NCI-H2196 treated with DMSO at 0.1 percent for 48 hours (cell line): ENCODE results near the gene OTOS.

ENCODE experiments used
- DNase-seq: peaks from one replicate; lab custom pipeline; 2025; ENCODE audit not compliant: unreplicated experiment; lab: John Stamatoyannopoulos, UW

Gene OTOS

DNA sequence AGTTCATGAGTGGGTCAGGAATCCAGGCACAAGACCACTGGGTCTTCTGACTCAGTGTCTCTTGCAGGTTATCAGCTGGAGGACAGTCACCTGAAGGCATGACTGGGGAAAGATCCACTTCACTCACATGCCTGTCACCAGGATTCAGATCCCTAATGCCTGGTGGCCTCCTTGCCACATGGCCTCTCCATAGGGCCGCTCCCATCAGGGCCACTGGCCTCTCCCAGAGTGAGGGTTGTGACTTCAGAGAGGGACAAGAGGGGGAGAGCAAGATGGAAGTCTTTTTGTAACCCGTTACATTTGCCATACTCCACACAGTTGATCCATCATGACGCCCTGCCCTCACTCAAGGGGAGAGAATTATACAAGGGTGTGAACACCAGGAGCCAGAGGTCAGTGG, 13.0 kb upstream of the OTOS start:
- DNase-seq = no peak

DNA sequence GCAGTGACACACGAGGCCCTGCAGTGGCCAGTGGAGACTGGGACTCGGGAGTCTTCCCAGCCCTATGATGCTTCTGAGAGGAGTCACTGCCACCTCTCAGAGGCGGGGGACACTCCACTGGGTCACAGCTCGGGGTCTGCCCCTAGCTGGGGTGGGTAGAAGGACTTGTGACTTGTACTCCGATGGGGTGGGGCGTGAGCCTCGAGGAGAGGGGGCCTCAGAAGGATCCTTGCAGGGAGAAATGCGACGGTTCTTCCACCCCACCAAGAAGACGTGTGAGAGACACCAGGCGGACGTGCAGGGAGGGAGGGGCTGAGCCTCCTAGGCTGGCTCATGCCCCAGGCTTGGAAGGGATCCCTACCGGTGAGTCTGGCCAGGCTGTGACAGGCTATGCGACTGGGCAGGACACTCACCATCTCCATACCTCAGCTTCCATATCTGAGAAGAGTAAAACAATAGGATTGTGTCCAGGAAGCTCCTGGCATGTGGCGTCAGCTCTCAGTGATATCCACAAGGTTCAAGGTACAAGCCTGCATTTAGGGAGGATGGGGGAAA, 11.1 kb upstream of the OTOS start:
- DNase-seq = no peak

DNA sequence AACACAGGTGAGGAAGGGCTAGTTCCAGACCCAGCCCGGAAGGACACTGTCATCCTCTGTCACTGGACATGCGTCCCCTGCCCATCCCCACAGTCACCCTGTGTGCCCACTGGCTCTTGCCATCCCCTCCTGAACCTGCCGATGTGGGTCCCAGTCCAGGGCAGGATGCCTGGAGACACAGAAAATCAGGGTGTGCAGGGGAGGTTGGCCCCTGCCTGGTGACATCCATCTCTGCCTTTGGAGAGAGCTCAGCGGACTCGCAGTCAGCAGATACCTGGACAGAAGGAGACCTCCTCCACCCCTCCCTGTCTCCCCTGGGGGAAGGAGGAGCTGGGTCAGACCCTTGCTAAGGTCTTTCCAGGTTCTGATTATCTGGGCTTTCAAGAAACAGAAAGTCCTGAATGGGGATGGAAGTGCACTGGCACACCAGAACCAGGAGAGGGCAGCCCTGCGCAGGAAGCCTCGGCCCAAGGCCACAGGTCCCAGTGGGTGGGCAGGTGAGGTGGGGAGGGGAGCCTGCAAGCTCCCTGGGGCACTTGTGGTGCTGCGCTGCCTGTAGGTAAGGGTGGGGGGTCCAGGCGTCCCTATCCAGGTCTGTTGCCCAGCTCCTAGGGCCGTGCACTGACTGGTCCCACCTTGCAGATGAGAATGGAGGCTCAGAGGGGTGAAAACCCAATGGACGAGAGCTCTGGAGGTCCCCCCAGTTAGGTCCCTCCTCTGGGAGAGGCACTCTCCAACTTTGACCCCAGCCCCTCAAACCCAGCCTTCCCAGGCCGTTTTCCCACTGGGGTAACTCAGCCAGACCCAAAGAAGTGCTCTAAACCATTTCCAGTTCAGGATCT, 9.7 kb upstream of the OTOS start:
- peak; percentile 9 for DNase-seq

DNA sequence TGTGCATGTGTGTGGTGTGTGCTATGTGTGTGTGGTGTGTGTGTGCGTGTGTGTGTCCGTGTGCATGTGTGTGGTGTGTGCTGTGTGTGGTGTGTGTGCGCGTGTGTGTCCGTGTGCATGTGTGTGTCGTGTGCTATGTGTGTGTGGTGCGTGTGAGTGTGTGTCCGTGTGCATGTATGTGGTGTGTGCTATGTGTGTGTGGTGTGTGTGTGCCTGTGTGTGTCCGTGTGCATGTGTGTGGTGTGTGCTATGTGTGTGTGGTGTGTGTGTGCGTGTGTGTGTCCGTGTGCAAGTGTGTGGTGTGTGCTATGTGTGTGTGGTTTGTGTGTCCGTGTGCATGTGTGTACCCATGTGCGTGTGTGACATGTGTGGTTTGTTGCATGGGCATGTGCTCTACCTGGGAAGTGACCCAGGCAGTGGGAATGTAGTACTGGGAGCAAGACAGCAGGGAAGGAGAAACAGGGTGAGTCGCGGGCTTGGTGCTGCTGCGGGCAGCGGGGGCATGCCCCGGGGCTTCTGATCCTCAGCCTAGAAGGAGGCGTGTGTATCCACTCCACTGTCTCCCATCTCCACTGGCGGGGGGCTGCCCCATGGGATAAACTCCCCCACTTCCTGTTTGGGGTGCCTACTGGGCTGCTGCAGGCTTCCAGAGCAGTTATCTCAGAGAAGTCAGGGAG, 7.6 kb upstream of the OTOS start:
- no peak for DNase-seq

DNA sequence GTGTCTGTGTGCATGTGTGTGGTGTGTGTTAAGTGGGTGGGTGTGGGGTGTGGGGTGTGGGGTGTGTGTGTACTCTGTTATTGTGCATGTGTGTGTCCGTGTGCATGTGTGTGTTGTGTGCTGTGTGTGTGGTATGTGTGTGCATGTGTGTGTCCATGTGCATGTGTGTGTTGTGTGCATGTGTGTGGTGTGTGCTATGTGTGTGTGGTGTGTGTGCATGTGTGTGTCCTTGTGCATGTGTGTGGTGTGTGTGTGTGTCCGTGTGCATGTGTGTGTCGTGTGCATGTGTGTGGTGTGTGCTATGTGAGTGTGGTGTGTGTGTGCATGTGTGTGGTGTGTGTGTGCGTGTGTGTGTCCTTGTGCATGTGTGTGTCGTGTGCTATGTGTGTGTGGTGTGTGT, 6.9 kb upstream of the OTOS start:
- DNase-seq = no peak

DNA sequence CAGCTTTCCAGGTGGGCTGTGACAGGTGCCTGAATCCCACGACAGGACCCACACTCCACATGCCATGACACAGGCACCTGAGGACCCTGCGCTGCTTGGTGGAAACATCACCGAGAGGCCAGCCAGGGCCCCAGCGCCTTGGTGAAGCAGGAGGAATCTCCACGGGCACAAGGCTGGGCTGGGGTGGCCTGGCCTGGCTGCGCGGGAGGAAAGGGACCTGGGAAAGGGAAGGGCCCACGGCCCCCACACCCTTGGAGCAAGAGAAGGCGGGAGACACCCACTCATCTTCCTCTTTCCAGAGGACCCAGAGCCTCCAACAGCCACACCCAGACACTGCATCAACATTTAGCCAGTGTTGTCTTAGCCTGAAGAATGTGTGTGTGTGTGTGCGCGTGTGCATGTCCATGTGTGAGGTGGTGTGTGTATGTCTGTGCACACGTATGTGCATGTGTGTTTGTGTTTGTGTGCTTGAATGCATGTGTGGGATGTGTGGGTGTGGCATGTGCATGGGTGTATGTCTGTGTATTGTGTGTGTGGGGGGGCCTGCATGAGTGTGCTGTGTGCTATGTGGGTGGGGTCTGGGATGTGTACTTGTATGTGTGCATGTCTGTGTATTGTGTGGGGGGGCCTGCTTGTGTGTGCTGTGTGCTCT, 6.3 kb upstream of the OTOS start:
- DNase-seq = no peak

DNA sequence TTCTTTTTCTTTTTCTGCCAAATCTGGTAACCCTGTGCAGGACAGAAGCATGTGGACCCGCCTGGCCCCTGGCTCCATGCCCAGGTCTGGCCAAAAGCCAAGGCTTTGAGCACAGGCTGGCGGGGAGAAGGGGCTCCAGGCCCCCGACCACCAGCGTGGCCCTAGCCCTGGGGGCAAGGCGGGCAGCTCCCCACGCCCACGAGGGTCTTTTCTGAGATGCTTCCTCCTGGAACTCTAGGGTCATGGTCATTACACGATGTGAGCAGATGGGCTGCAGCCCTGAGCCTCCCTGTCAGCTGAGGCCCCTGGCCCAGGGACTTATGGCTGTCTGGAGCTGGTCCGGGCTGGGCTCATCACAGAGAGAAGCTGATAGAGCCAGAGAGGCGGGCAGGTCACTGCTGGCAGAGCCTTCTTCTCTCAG, 5.7 kb upstream of the OTOS start:
- no peak for DNase-seq

DNA sequence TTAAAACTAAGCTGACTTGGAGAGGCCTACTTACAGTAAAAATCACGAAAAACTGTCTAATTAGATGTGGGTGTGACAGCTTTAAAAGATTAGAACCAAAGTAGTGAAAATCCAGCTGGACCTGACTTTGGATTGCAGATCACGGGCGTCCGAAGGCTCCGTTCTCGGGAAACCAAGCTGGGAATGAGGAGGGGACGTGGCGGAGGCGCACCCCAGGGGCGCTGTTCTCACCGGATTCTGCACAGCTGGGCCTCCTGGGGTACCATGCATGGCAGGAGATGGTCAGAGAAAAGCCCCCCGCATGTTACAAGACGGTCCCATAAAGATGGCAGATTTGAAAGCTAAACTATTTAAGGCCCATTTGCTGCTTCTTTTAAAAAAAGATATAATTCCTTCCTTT, 5.0 kb upstream of the OTOS start:
- DNase-seq = no peak

DNA sequence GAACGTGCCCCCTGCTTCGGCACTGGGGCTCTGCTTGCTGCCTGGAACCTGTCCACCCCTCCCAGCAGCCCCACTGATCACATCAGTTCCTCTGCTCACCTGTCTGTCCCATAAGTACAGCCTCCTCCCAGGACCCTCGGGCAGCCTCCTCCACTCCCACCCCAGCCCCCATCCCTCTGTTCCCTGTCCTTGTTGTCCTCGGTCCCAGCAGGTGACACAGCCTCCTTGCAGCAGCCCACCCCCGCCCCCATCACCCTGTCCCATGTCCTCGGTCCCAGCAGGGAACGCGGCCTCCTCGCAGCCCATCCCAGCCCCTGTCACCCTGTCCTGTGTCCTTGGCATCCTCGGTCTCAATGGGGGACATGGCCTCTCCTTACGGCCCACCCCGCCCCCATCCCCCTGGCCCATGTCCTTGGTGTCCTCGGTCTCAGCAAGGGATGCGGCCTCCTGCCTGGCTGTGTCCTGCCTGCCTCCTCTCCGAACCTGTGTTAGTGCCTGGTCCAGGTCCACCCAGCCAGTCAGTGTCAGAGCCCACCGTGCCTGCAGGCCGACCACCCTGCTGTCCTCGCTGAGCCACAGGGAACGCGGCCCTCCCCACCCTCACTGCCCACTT, 4.3 kb upstream of the OTOS start:
- no peak for DNase-seq

DNA sequence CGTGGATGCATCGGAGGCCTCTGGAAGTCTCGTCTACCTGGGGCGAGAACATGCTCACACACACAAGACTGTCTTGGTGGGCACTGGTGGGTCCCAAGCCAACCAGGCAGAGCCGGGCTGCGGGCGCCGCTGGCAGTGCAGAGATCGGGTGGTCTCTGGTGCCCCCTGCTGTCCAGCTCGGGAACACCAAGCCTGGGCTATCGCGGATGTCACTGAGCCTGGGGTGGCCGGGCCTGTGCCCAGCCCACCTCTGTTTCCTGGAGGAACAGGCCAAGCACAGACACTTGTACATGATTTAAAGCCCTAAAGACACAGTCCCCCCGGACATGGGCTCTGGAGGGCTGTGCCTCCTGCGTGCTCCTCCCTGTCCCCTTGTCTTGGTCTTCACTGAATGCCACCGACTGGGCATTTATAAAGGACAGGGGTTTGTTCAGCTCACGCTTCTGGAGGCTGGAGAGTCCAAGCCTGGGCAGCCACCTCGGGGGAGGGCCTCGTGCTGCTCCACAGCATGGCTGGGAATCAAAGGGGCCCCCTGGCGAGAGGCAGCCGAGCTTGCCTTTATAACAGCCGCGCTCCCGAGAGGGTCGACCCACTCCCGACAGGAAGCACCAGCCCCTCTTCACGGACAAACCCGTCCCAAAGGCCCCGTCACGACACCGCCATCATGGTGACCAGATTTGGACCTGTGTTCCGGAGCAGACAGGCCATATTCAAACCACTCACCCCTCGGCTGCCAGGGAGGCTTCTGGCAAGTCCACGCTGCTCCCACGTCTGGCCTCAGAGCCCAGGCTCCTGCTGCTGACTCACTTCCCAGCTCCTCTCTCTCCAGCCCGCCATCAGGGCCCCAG, 3.6 kb upstream of the OTOS start:
- peak; percentile 25 for DNase-seq

DNA sequence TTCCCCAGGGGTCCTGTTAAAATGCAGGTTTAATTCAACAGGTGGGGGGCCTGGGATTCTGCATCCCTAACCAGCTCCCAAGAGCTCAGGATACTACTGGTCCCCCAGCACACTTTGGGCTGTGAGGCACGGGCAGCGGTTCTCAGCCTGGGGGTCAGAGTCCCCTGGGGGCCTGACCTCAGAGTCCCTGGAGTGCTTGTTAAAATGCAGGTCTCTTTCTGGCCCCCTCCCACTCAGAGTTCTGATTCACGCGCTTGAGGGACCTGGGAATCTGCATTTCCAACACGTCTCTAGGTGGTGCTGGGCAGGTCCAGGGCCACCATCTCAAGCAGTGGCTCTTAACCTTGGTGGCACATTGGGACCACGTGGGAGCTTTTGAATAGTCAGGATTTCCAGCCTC, 2.8 kb upstream of the OTOS start:
- DNase-seq = no peak

DNA sequence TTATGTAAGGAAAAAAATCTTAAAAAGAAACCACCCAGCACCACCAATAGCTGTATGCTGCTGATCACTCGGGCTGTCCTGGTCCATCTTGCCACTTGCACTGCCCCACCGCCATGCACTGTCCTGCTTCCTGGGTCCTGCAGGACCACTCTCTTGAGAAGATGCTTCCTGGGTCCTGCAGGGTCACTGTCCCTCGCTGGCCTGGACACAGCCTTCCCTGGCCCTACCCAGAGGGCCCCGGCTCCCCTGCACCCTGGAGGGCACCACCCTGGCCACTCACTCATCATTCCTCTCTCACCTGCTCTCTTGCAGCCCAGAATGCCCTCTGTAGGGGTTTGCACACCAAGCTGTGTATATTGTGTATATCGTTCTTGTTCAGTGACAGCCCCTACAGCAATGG, 2.4 kb upstream of the OTOS start:
- no peak for DNase-seq

DNA sequence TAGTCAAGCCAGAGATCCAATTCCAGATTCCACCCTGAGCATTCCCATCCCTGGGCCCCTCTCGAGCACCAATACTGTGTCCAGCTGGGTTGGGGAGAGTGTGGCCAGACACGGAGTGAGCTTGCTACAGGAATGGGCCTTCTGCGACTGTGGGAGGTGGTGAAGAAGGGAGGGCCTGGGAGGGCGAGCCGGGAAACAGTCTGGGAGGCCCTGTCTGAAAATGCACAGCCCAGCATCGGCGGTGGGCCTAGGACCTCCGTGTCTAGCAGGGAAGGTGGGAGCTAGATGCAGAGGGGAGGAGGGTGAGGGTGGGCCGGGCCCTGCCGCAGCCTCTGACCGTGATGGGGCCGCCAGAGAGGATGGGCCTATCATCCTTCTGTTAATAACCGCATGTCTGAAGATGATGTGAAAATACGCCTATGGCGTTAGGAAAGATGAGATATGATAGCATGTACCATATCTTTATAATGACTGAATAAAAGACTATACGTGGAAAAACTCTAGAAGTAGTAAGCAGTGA, 1.9 kb upstream of the OTOS start:
- no peak for DNase-seq

DNA sequence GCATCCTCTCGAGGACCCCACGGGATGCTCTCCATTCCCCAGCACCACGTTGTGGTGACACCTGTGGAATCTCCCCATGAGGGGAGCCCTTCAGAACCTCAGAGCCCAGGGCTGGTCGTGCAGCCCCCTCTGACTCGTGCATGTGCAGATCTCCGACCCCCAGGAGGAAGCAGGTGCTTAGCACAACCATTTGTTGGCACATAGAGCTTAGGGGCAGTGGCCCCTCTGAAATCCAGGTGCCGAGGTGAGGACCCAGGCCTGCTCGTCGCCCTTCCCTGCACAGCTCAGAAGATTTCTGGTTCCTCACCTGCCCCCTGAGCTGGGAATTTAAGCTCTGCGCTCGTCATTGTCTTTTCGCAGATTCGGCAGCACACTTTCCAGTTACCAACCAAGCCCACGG, 1.3 kb upstream of the OTOS start:
- DNase-seq = no peak

DNA sequence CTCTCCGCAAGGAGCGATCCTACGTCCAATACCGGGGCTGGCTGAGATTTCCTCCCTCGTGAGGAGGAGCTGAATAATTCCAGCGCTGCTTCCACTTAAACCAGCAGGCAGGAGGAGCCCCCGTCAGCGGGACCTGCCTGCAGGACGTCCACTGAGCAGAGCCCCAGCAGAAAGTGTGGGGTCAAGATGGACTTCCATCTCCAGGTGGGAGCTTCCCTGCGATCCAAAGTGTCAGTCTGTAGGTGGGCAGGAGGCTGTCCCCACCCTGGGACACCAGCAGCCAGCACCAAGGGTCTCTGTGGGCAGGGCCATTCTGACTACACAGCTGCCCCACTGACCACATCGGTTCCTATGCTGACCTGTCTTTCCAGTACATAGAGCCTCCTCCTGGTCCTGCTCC, 462 bp upstream of the OTOS start:
- DNase-seq = no peak

DNA sequence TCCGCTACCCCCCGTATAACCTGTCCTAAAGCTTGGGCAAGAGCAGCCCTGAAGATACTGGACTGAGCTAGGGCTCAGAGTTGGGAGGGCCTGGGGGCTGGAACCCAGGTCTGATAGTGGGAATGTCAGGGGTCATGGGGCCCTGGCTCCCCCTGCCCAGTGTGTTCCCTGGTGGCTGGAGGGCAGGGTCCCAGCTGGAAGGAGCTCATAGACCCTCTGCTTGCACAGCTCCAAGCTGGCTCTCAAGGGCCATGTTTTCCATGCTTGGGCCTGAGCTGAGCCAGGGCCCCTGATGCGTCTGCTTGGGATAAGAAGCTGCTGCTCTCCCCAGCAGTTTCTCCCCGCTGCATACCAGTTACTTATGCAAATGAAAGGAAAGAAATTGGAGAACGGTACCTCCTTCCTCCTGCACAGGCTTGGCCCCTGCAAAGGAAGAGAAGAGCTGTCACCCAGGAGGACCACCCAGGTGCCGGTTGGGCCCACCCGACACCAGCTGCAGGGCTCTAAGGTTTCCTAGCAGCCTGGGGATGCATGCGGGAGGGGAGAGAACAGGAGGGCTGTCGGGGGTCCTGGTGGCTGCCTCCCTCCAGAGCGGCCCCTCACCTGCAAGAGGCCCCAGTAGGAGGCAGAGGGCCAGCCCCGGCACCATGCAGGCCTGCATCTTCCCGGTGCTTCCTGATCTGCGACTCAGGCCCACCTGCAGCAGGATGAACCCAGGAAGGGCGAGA, 628 bp downstream of the OTOS start:
- no peak for DNase-seq

DNA sequence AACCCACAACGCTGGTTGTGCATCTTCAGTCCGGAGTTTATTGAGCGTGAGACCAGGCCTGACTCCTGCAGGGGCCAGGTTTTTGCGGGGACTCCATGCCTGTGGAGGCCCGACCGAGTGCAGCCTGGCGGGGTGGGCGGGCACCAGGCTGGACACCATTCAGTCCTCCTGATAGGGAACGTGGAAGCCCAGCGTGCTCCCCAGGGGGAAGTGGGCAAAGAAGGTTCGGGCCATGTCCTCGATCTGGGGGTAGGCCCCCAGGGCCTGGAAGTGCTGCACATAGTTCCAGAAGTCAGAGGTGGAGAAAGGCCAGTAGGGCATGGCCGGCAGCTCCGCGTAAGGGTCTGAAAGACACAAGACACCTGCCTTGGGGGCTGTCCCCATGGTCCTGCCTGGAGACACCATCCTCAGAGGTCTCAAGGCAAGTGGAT, 1.4 kb downstream of the OTOS start:
- no peak for DNase-seq

DNA sequence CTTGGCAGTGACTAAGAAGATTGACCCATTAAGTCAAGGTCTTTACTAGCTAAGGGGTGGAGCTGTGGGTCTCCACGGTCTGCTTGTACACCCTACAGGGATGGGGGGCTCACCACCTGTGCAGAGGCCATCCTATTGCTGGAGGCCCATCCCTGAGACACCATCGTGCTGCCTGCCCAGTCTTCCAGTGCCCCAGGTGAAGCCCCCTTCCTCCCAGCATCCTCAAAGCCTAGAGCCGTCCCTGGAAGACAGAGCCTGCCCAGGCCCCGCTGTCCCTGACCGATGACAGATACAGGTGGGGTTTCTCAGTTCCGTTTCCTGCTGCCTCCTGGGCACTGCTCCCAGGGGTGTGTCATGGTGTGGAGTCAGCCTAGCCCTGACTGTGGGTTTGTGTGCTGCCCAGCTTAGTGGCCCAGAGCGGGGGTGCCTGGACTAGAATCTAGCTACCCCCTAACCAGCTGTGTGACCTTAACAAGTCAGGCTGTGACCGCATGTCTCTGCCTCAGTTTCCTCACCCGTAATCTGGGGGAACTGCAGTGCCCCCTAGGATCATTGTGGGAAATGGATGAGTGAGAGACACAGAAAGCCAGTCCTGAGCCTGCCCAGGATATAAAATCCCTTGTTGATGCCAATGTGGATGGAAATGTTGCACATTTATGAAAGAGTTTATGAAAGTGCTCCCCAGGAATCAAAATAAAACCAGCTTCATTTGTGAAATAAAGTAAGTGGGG, 2.0 kb downstream of the OTOS start:
- no peak for DNase-seq
